GM19397 (cell line): Measurements from ENCODE around the gene RNASE8.
"Not testable (repeated sequence)": the region's sequence is repeated elsewhere in the genome, so short reads cannot be mapped to it uniquely, and the experiment has no call there.

Source experiments
- ATAC-seq: cut with Tn5 transposase; IDR thresholded peaks from one replicate; pipeline ENCODE4 v1.9.1; 2021; ENCODE audit warnings: mild to moderate bottlenecking, moderate library complexity; ENCODE audit not compliant: unreplicated experiment

Gene RNASE8

GRCh38 chr14:21029917-21030316 is 27.7 kb upstream of the RNASE8 start, which contains the start of gene TPPP2:
Gene TPPP2, plus strand, starts transcription at chr14:21030217. Its CDS starts 365 bp downstream, at chr14:21030582.
- no peak for ATAC-seq

- no peak for ATAC-seq
These were observed 27.1 kb upstream of the RNASE8 start for GRCh38 chr14:21030531-21030930.

- ATAC-seq, result no peak
These were observed 25.1 kb upstream of the RNASE8 start for GRCh38 chr14:21032326-21033132.

- ATAC-seq, result no peak
These were observed 24.4 kb upstream of the RNASE8 start for GRCh38 chr14:21033133-21033698.

GRCh38 chr14:21034707-21035106 is 22.9 kb upstream of the RNASE8 start, which contains the start of gene RNASE13:
Gene RNASE13, minus strand, starts transcription at chr14:21034807. Its CDS starts 519 bp downstream, at chr14:21034288.
- no peak for ATAC-seq

- ATAC-seq, result no peak
These were observed 20.9 kb upstream of the RNASE8 start for GRCh38 chr14:21036751-21037150.

- no peak for ATAC-seq
These were observed 20.5 kb upstream of the RNASE8 start for GRCh38 chr14:21037156-21037555.

- ATAC-seq, result no peak
These were observed 18.9 kb upstream of the RNASE8 start for GRCh38 chr14:21038441-21039422.

- ATAC-seq, result no peak
These were observed 17.8 kb upstream of the RNASE8 start for GRCh38 chr14:21039585-21040369.

GRCh38 chr14:21040370-21040925 is 17.2 kb upstream of the RNASE8 start:
- ATAC-seq, result no peak

GRCh38 chr14:21040941-21041340 is 16.7 kb upstream of the RNASE8 start:
- not testable (repeated sequence) for ATAC-seq

- no peak for ATAC-seq
These were observed 15.8 kb upstream of the RNASE8 start, which contains the start of gene RNASE7 for GRCh38 chr14:21041676-21042433. Gene RNASE7, plus strand, starts transcription at chr14:21042362. Its CDS starts 631 bp downstream, at chr14:21042993.

GRCh38 chr14:21042918-21043317 is 14.7 kb upstream of the RNASE8 start:
- ATAC-seq, result no peak

- no peak for ATAC-seq
These were observed 14.1 kb upstream of the RNASE8 start for GRCh38 chr14:21043387-21043973.

GRCh38 chr14:21043974-21044618 is 13.5 kb upstream of the RNASE8 start:
- no peak for ATAC-seq

- no peak for ATAC-seq
These were observed 10.2 kb upstream of the RNASE8 start for GRCh38 chr14:21047378-21047781.

- no peak for ATAC-seq
These were observed 9.0 kb upstream of the RNASE8 start for GRCh38 chr14:21048638-21049037.

- no peak for ATAC-seq
These were observed 8.3 kb upstream of the RNASE8 start for GRCh38 chr14:21049271-21049673.
